Body of pancreas (tissue), 4 donors: Measurements from ENCODE around the gene ADGRF4.

Experiments
- POLR2A ChIP-seq, 3 donors: fragments of 450-650 bp; IDR thresholded peaks; one replicate each; pipeline ENCODE4 v1.6.1; 2016; ENCODE audit warnings: antibody characterized with exemption in 3 of 3, mild to moderate bottlenecking in 2 of 3
- TF ChIP-seq, protein P1 (sequence below), 7 experiments: fragments of 450-650 bp in 4 of 7; fragments of 200-600 bp in 3 of 7; sonication (generic) in 3 of 7; IDR thresholded peaks; one replicate each; pipeline ENCODE4 v1.5.1; 2016 to 2019; ENCODE audit warnings: antibody characterized with exemption in 7 of 7

DNA sequence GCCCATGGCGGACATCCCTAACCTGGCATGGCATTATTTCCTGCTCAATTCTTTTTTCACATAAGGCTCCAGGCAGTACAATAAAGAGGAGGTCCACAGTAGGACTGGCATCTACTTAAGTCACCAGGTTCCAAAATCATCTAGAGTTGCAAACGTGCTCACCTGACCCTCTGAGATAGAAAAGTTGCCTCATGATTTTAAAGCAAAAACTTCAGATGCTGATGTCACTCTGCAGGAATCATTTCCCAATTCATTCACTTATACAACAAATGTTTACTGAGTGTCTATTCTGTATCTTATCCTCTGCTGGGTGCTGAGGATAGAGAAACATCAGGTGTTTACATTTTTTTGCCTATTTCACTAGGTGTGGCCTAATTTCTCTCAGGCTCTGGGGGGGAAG lies 2.2 kb downstream of the ADGRF4 start:
- TF ChIP-seq, protein P1, sequence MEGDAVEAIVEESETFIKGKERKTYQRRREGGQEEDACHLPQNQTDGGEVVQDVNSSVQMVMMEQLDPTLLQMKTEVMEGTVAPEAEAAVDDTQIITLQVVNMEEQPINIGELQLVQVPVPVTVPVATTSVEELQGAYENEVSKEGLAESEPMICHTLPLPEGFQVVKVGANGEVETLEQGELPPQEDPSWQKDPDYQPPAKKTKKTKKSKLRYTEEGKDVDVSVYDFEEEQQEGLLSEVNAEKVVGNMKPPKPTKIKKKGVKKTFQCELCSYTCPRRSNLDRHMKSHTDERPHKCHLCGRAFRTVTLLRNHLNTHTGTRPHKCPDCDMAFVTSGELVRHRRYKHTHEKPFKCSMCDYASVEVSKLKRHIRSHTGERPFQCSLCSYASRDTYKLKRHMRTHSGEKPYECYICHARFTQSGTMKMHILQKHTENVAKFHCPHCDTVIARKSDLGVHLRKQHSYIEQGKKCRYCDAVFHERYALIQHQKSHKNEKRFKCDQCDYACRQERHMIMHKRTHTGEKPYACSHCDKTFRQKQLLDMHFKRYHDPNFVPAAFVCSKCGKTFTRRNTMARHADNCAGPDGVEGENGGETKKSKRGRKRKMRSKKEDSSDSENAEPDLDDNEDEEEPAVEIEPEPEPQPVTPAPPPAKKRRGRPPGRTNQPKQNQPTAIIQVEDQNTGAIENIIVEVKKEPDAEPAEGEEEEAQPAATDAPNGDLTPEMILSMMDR (IDR thresholded peaks at IDR 0.05) = no peak
- TF ChIP-seq POLR2A (IDR thresholded peaks at IDR 0.05) = no peak
